HEK293T (cell line): Measurements from ENCODE around the gene NFAM1.

Experiments
- ARNT ChIP-seq: fragments of 450-650 bp; IDR thresholded peaks from 2 replicates; pipeline ENCODE4 v1.6.1; 2017; ENCODE audit warnings: mild to moderate bottlenecking
- BHLHE40 ChIP-seq: fragments of 450-650 bp; IDR thresholded peaks from 2 replicates; pipeline ENCODE4 v1.6.1; 2016; ENCODE audit warnings: mild to moderate bottlenecking, moderate library complexity, borderline replicate concordance
- FOXK2 ChIP-seq: fragments of 450-650 bp; IDR thresholded peaks from 2 replicates; pipeline ENCODE4 v1.6.1; 2016; ENCODE audit warnings: mild to moderate bottlenecking
- FOXM1 ChIP-seq: fragments of 450-650 bp; IDR thresholded peaks from 2 replicates; pipeline ENCODE4 v1.6.1; 2017; ENCODE audit warnings: mild to moderate bottlenecking, borderline replicate concordance
- L3MBTL2 ChIP-seq: fragments of 450-650 bp; conservative IDR thresholded peaks from 2 replicates; pipeline ENCODE4 v1.6.1; 2016; ENCODE audit warnings: mild to moderate bottlenecking
- SP1 ChIP-seq: fragments of 450-650 bp; IDR thresholded peaks from 2 replicates; pipeline ENCODE4 v1.6.1; 2017
- SUZ12 ChIP-seq: fragments of 450-650 bp; IDR thresholded peaks from 2 replicates; pipeline ENCODE4 v1.6.1; 2016; ENCODE audit warnings: mild to moderate bottlenecking

GRCh38 chr22:42475122-42475521, 42.9 kb upstream of the NFAM1 start:
- TF ChIP-seq BHLHE40, result no peak
- TF ChIP-seq ARNT, result no peak
- no peak for TF ChIP-seq SUZ12
- no peak for TF ChIP-seq L3MBTL2
- TF ChIP-seq FOXK2, result no peak
- no peak for TF ChIP-seq FOXM1
- TF ChIP-seq SP1, result no peak
